Measurements from ENCODE around the gene CDPF1. TPM values are rescaled to one million over a fixed set of nuclear protein-coding genes. Genes with fewer than 3 reads are reported as not detected.

CDPF1 gene
- total RNA-seq, 1 experiment from 2014 or later = 26.2 TPM

DNA sequence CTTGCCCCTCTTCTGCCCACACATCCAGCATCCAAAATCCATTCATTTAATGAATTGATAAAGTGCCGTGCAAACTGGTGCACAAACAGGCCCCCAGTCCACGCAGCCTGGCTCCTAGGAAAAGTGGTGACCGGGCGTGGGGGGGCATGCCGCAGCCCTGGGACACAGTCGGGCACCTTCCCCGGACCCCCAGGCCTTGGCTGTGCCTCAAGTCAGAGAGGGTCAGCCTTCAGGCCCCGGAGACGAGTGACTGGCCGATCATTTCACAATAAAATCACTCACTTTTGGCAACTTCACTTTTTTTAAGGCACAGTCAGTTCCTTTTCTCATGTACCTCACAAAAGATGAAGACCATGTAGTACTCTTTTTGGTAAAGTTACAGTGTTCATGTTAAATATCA is 8.0 kb downstream of the CDPF1 start:
- H3K9me3 ChIP-seq = no peaks in the 10 kb centered on the region
- no peaks in the 10 kb centered on the region for H3K27me3 ChIP-seq
- 0 out of 2 replicates have a peak, but pooled peaks cover 2% of the 10 kb centered on the region for H3K36me3 ChIP-seq
- H3K4me3 ChIP-seq = no peak overlapping the region
- no peak for DNase-seq

DNA sequence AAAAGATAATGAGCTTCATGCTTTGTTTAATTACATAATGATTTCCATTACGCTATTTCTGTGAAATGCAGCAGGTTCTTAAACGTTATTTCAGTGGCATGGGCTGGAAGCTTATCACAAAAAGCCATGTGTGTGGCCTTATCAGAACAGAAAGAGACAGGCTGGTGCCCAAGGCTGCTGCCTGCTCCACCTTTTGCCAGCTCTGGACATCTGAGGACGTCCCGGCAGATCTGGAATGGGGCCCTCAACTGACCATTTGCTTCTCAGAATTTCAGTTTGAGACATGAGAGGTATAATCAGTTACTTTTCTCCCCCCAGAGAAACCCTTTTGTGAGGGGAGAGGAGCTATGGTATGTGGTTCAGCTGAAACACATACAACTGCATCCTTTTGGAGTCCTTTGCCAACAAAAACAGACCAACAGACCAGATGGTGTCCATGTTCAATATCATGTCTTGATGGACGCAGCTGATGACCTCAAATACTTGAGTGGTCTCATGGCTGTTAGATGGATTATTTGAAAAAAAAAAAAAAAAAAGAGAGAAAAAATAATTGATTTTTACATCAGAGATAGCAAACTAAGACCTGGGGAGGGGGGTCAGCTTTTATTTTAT is 8.6 kb downstream of the CDPF1 start:
- Histone ChIP-seq H3K4me3 (no peak overlapping the region), H3K9me3 (no peaks in the 10 kb centered on the region)
- DNase-seq = no peak

DNA sequence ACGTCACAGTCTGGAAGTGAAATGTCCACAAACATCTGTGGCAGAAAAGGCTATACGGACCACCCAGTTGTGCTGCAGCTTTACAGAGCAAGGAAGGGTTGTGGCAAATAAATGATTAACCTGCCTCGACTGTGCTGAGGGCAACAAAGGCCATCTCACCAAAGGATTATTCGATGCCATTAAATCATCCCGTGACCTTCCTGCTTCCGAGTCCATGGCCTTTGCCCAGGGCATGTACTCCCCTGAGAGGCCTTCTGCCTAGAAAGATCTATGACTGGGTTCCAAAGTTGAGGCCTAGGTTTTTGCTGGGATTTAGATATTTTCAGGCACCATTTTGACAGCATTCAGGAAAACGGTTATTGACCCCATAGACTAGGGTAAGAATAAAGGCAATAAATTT is 9.2 kb downstream of the CDPF1 start:
- H3K27me3 ChIP-seq = no peaks in the 10 kb centered on the region
- H3K9me3 ChIP-seq = no peaks in the 10 kb centered on the region
- DNase-seq = no peak
- H3K4me3 ChIP-seq = no peak overlapping the region
- H3K36me3 ChIP-seq = 0 out of 2 replicates have a peak, but pooled peaks cover 2% of the 10 kb centered on the region

More for the DNA sequence above, 8.6 kb downstream of the CDPF1 start:
- H3K36me3 ChIP-seq = 0 out of 2 replicates have a peak, but pooled peaks cover 2% of the 10 kb centered on the region
- H3K27me3 ChIP-seq = no peaks in the 10 kb centered on the region

DNA sequence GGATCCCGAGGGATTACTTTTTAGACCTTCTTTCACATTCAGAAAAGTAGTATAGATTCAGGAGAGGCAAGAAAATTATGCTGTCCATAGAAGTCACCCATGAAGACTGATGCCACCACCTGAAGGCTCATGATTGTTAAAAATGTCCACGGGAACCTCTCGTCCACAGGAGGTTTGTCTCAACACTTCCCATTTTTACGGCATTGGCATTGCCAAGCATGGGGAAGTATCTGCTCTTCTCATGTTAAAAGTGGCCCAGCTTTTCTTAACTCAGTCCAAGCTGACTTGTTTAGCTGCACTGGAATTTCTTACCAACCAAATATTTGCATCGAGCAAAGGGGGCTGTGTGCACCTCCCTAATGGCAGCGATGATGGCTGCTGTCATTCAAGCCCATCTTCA is 9.6 kb downstream of the CDPF1 start:
- no peak for DNase-seq
- no peak overlapping the region for H3K4me3 ChIP-seq
- H3K27me3 ChIP-seq = no peaks in the 10 kb centered on the region
- 0 out of 2 replicates have a peak, but pooled peaks cover 2% of the 10 kb centered on the region for H3K36me3 ChIP-seq
- no peaks in the 10 kb centered on the region for H3K9me3 ChIP-seq

DNA sequence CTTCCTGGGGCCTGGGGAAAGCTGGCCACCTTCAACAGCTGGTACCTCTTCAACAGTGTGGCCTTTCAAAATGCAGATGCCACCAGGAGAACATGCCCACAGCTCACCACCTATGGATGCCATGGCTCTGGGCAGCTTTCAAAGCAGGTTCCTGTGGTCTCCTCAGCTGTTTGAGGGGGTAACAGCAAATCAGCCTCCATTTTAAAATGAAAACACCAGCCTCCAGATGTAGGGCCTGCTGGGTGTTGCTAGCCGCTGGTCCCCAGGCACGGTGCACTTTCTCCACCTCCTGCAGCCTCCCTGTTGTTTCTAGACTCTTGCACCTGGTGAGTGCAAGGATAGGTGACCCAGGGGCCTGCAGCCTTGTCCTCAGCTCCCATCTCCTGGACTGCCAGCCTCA is 10.0 kb downstream of the CDPF1 start:
- 0 out of 2 replicates have a peak, but pooled peaks cover 2% of the 10 kb centered on the region for H3K36me3 ChIP-seq
- no peaks in the 10 kb centered on the region for H3K27me3 ChIP-seq
- H3K4me3 ChIP-seq = no peak overlapping the region
- no peaks in the 10 kb centered on the region for H3K9me3 ChIP-seq
- no peak for DNase-seq

DNA sequence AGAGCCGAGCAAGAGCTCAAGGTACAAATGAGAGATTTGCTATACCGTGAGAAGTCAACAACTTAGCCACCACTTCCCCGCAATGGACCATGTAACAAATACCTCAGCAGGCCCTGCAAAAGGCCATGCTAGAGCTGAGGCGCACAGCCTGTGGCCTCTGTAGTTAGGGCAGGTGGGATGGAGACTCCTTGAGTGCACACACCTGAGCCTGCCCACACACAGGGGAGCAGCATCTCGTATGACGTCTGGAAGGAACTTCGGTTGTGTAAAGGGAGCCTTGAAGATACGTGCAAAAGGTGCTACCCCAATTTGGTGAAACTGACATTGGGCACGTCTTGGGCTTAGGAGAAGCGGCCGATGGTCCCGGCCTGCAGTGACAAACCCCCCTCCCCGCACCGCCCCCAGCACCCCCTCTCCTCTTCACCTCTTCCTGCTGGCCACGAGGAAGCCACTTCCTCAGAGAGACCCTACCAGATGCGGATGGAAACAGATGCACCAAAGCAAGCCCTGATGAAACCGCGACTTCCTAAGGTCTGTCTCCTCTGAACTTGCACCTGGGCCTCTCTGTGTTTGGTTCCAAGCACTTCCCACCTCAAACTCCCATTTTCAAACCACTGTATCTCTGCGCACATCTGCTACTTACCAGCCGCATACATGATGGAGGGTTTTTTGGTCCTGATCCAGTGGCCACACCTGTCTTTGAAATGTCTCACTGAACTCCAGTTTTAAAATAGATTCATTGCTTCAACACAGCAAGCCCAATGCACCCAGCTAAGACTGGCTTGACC is 10.6 kb downstream of the CDPF1 start:
- no peak for DNase-seq
- H3K4me3 ChIP-seq = no peak overlapping the region
- H3K36me3 ChIP-seq = 0 out of 2 replicates have a peak, but pooled peaks cover 2% of the 10 kb centered on the region
- H3K27me3 ChIP-seq = no peaks in the 10 kb centered on the region
- no peaks in the 10 kb centered on the region for H3K9me3 ChIP-seq

DNA sequence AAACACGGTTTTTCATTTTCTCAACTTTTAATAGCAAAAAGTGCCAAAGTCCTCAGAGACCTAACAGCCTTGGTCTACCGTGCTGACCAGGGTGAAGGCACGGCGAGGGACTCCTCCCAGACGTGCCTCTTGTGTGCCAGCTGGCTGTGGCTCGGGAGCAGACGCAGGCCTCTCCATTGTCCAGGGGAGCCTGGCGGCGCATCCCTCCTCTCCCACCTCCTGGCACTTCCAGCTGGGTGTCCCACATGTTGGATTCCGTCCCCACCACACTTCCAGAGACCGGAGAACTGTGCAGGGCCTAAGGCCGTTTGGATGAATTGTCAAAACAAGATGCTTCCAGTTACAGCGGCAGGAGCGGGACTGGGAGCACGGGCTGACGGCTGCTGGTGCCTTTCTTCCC is 11.6 kb downstream of the CDPF1 start:
- no peaks in the 10 kb centered on the region for H3K36me3 ChIP-seq
- H3K9me3 ChIP-seq = no peaks in the 10 kb centered on the region

DNA sequence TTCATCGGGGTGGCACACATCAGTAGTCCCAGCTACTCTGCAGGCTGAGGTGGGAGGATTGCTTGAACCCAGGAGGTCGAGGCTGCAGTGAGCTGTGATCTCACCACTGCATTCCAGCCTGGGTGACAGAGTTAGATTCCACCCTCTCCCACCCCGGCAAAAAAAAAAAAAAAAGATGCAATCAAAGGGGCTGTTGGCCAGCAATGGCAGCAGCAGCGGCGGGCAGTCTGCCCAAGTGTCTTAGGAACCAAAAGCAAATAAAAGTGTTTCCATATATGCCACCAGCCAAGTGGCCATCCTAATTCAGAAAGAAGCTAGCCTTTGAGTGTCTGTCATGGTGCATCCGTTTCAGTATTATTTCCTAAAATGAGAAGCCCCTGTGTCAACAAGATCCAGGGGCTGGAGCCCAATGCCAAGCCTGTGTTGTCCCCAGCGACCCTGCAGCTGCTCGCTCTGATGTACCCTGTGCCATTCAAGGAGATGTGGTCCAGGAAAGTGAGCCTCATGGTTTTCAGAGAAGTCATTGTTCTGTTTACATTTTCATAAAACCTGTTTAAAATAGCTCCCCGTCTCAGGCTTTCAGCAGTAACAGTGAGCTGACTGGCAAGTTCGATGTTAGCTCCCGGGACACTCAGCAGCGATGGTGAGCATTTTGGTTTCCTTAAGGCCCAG is 12.5 kb downstream of the CDPF1 start:
- no peak for DNase-seq
- Histone ChIP-seq H3K27me3 (no peaks in the 10 kb centered on the region), H3K9me3 (no peaks in the 10 kb centered on the region), H3K4me3 (no peak overlapping the region), H3K36me3 (no peaks in the 10 kb centered on the region)

More for the DNA sequence above, 11.6 kb downstream of the CDPF1 start:
- Histone ChIP-seq H3K4me3 (no peak overlapping the region), H3K27me3 (no peaks in the 10 kb centered on the region)
- DNase-seq = no peak

DNA sequence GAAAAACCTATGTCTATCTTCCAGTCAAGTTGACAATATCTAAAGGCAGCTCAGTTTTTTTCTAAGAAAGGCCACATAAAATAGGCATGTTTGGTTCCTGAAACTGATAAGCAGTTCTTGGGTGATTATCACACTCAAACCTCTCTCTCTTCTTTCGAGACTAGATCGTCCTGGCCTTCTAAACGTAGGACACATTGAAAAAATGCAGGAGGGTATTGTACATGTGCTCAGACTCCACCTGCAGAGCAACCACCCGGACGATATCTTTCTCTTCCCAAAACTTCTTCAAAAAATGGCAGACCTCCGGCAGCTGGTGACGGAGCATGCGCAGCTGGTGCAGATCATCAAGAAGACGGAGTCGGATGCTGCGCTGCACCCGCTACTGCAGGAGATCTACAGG is 15.1 kb downstream of the CDPF1 start:
- H3K4me3 ChIP-seq = no peak overlapping the region
- no peaks in the 10 kb centered on the region for H3K36me3 ChIP-seq
- no peaks in the 10 kb centered on the region for H3K9me3 ChIP-seq
- no peak for DNase-seq
- no peaks in the 10 kb centered on the region for H3K27me3 ChIP-seq

DNA sequence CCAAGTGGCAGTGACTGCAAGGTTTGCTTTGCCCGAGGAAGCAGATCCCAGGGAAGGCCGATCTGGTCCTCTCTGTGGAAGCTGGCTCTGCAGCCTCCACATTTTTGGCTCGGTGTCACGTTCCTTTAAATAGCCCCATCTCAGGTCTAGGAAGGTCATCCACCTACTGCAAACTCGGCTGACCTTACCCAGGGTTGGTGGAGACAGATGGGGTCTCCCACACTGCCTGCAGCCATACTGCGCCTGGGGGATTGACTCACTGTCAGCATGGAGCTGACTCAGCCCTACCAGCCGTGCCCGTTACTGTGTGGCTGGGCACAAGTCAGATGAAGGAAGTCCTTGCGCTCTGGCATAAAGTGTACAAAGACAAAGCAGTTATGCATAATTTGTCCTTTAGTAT is 16.9 kb downstream of the CDPF1 start:
- Histone ChIP-seq H3K9me3 (no peaks in the 10 kb centered on the region), H3K27me3 (no peaks in the 10 kb centered on the region), H3K36me3 (no peaks in the 10 kb centered on the region), H3K4me3 (no peak overlapping the region)
- peak; percentile 77 for DNase-seq

DNA sequence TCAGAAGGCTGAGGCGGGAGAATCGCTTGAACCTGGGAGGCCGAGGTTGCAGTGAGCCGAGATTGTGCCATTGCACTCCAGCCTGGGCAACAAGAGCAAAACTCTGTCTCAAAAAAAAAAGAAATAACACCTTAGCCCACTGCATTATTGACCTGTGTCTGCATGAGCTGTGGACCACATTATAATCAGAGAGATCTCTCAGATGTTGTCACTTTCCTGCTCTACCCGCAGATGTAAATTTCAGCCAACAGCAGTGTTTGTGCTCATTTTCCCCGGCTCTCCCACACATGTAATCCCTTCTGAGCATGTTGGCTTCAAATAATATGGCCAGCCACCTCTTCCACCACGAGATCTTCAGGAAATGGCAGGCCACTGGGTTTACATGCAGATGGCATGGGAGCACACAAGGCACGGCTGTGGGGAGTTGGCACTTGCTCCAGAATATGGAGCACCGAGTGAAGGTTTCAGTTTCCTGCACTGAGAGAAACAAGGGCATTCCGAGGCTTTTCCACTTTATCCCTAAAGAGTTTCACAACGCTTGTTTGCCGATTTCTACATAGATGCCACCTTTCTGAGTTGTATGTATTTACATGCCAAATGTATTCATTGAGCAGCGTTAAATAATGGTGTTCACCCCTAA is 19.7 kb downstream of the CDPF1 start:
- no peaks in the 10 kb centered on the region for H3K9me3 ChIP-seq
- no peak for DNase-seq
- no peaks in the 10 kb centered on the region for H3K36me3 ChIP-seq
- H3K4me3 ChIP-seq = no peak overlapping the region
- no peaks in the 10 kb centered on the region for H3K27me3 ChIP-seq

DNA sequence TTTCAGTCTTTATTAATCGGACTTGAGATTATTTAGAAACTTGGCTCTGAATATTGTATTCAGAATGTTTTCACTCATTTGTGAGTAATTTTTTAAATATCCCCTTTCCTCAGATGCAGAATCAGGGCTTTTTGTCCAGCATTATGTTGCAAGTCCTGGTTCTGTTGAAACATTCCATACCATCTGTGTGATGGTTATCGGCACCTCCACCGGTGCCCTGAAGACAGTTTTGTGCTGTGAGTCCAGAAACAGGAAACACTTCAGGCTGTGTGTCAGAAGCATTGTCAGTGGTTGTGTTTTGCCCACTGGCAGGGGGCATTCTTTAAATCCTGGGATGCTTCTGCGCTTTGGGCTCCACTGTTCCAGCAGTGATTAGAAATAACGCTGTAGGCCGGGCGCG is 20.4 kb downstream of the CDPF1 start:
- H3K4me3 ChIP-seq = no peak overlapping the region
- H3K27me3 ChIP-seq = no peaks in the 10 kb centered on the region
- H3K9me3 ChIP-seq = no peaks in the 10 kb centered on the region
- DNase-seq = no peak
- no peaks in the 10 kb centered on the region for H3K36me3 ChIP-seq

DNA sequence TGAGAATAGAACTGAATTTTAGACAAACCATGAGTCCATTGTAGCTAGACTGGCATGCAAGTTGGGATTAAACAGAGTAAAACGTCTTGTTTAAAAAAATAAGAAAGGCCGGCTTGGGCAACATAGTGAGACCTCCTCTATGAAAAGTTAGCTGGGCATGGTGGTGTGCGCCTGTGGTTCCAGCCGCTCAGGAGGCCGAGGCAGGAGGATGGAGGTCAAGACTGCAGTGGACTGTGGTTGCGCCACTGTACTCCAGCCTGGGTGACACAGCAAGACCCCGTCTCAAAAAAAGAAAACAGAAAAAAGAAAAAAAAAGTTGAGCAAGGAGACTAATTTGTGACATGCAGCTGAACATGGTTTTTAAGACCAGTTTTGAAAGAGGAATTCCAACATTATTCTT is 23.5 kb downstream of the CDPF1 start:
- no peak overlapping the region for H3K4me3 ChIP-seq
- no peak for DNase-seq
- H3K9me3 ChIP-seq = no peaks in the 10 kb centered on the region
- no peaks in the 10 kb centered on the region for H3K36me3 ChIP-seq
- H3K27me3 ChIP-seq = no peaks in the 10 kb centered on the region

DNA sequence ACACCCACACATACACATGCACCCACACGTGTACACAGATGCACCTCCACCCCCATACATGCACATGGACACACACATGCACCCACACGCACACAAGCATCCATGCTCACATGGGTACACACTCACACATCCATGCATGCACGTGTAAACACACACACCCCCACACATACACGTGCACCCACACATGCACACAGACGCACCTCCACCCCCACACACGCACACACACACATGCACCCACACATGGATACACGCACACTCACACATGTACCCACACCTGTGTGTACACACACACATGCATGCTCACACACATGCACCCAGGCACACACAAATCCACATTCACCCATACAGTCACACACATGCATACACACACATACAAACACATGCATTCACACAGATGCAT is 24.5 kb downstream of the CDPF1 start:
- no peak for DNase-seq
- Histone ChIP-seq H3K27me3 (no peaks in the 10 kb centered on the region), H3K9me3 (no peaks in the 10 kb centered on the region), H3K4me3 (no peak overlapping the region), H3K36me3 (peaks cover 4% of the 10 kb centered on the region; the same call in 1 of the 2 replicates)

DNA sequence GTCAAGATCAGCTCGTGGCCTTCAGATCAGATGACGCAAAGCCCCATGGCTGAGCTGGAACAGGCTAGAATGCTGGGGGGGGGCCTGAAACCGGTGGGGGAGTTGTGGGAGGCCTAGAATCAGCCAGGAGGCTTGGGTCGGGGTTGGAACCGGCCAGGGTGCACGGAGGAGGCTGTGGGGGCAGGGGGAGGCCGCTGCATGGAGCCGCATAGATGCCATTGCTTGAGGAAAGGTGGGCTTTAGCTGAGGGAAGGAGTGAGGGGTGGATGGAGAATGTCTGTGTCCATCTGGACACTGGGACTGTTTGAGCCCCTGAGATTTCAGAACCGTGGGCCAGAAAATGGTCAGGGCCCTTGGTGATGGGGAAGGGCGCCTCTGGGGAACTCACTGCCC is 25.2 kb downstream of the CDPF1 start:
- peaks cover 4% of the 10 kb centered on the region; the same call in 1 of the 2 replicates for H3K36me3 ChIP-seq
- no peak overlapping the region for H3K4me3 ChIP-seq
- H3K9me3 ChIP-seq = no peaks in the 10 kb centered on the region
- no peak for DNase-seq
- no peaks in the 10 kb centered on the region for H3K27me3 ChIP-seq

DNA sequence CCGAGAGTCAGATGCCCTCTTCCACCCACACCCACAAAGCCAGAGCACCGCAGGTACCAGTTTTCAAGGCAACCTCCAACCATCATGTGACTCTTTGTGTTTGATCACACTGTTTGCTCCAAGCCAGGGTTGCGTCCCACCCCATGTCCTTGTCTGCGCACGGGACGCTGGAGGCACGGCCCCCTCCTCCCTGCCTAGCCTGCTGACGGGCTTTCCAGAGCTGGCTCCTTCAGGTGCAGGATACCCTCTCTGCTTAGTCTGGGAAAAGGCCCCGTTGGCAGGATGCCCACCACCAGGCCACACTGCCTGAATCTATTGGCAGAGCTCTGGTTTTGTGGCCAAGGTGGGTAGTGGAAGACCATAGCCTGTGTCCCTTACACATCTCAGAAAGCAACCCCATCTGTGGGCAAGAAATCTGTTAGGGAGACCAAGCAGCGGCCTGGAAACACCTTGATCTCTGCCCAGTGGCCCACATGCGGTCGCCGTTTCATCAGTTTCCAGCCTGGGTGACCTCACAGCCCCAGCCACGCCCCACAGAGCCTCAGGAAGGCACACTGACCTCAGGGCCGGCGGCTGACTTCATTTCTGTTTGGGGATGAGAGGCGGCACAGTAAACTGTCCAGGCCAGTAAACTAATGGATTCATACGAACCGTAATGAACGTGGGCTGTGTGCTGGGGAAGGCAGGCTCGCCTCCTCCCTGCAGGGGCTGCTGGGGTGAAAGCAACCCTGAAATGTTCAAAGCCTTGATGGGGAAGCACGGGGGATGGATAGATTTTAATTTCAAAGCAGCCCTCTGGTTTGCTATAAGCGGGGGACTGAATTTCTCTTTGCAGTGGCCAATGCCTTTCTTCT is 25.8 kb downstream of the CDPF1 start:
- Histone ChIP-seq H3K4me3 (no peak overlapping the region), H3K9me3 (no peaks in the 10 kb centered on the region), H3K36me3 (peaks cover 6% of the 10 kb centered on the region; the same call in 1 of the 2 replicates), H3K27me3 (no peaks in the 10 kb centered on the region)
- no peak for DNase-seq
